Peyer's patch (tissue), 4 donors: ENCODE measurements around the gene SERPINB10.

ENCODE experiments used
- POLR2A ChIP-seq, 2 donors: fragments of 450-650 bp; IDR thresholded peaks; one replicate each; pipeline ENCODE4 v1.5.1; 2017; ENCODE audit warnings: antibody characterized with exemption in 2 of 2, mild to moderate bottlenecking in 2 of 2, moderate library complexity in 2 of 2
- TF ChIP-seq, protein P1 (sequence below), 6 experiments: fragments of 450-650 bp in 4 of 6; fragments of 200-600 bp in 2 of 6; sonication (generic) in 1 of 6; IDR thresholded peaks; one replicate each; pipeline ENCODE4 v1.5.1; 2017 to 2019; ENCODE audit warnings: antibody characterized with exemption in 6 of 6, mild to moderate bottlenecking in 3 of 6, moderate library complexity in 1 of 6

DNA sequence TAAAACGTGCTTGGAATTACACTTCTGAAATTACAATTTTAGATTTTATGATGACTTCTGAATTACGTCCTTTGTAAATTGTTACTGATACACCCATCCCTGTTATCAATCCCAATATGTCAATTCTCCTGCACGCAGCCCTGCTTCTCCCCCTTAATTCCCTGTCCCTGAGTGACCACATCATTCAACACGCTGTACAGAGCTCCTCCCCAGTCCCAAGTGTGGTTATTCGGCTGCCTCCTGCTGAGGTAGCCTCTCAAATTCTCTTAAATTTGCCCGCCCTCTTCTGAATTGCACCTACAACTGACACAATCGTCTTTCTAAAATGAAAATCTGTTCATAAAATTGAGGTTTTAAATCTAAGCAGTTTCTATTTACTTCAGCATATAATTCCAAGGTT is 72.3 kb downstream of the SERPINB10 start:
- TF ChIP-seq, protein P1, sequence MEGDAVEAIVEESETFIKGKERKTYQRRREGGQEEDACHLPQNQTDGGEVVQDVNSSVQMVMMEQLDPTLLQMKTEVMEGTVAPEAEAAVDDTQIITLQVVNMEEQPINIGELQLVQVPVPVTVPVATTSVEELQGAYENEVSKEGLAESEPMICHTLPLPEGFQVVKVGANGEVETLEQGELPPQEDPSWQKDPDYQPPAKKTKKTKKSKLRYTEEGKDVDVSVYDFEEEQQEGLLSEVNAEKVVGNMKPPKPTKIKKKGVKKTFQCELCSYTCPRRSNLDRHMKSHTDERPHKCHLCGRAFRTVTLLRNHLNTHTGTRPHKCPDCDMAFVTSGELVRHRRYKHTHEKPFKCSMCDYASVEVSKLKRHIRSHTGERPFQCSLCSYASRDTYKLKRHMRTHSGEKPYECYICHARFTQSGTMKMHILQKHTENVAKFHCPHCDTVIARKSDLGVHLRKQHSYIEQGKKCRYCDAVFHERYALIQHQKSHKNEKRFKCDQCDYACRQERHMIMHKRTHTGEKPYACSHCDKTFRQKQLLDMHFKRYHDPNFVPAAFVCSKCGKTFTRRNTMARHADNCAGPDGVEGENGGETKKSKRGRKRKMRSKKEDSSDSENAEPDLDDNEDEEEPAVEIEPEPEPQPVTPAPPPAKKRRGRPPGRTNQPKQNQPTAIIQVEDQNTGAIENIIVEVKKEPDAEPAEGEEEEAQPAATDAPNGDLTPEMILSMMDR (IDR thresholded peaks at IDR 0.05), result no peak
- no peak for TF ChIP-seq POLR2A (IDR thresholded peaks at IDR 0.05)
